BE2C (cell line): ENCODE results near the gene OR6T1. TPM values are rescaled to one million over a fixed set of nuclear protein-coding genes. Genes with fewer than 3 reads are reported as not detected.

Source experiments
- DNase-seq: peaks from one replicate; pipeline ENCODE4 v3.0.0-alpha.2; 2020
- H3K27me3 ChIP-seq: fragments of 250-450 bp; sonication (Bioruptor Pico); 2 replicates; pipeline ENCODE4 v1.5.1; 2020; ENCODE audit warnings: mild to moderate bottlenecking
- H3K36me3 ChIP-seq: fragments of 250-450 bp; sonication (Bioruptor Pico); 2 replicates; pipeline ENCODE4 v1.5.1; 2020; ENCODE audit warnings: mild to moderate bottlenecking
- H3K4me1 ChIP-seq: fragments of 250-450 bp; sonication (Bioruptor Pico); 2 replicates; pipeline ENCODE4 v1.5.1; 2020
- H3K4me3 ChIP-seq: 2 replicates; pipeline ENCODE4 v1.5.1; 2011; ENCODE audit warnings: low read depth, low read length
- H3K9me3 ChIP-seq: fragments of 250-450 bp; sonication (Bioruptor Pico); 2 replicates; pipeline ENCODE4 v1.5.1; 2020
- CTCF ChIP-seq: IDR thresholded peaks from 2 replicates; pipeline ENCODE4 v1.5.1; 2012; ENCODE audit warnings: mild to moderate bottlenecking, low read depth, low read length
- polyA plus RNA-seq: library from polyadenylated mRNA; unstranded; fragments of >200 nt; gene quantifications from one replicate; pipeline ENCODE4 v1.2.1, GENCODE V29; 2012; ENCODE audit warnings: low read depth, missing spikeins; ENCODE audit not compliant: insufficient read length, insufficient read depth

Gene OR6T1
- polyA plus RNA-seq, result not detected

GRCh38 chr11:123943738-123944137 is at the start of gene OR6T1:
OR6T1 (minus strand) TSS chr11:123943838; CDS start chr11:123943838, 0 bp downstream.
- no peak for TF ChIP-seq CTCF
- H3K4me3 ChIP-seq, result no peak within 1 kb of the TSS
- no peaks in the 10 kb centered on the region for H3K36me3 ChIP-seq

GRCh38 chr11:123979311-123979710 is 35.7 kb upstream of the OR6T1 start:
- Histone ChIP-seq H3K27me3 (no peaks in the 10 kb centered on the region), H3K36me3 (no peaks in the 10 kb centered on the region), H3K4me3 (no peak overlapping the region), H3K4me1 (no peaks in the 10 kb centered on the region), H3K9me3 (no peaks in the 10 kb centered on the region)
- TF ChIP-seq CTCF, result no peak
- DNase-seq, result no peak

More at GRCh38 chr11:123943738-123944137, at the start of gene OR6T1:
- Histone ChIP-seq H3K9me3 (no peaks in the 10 kb centered on the region), H3K4me1 (no peaks in the 10 kb centered on the region), H3K27me3 (no peaks in the 10 kb centered on the region)
- DNase-seq, result no peak

- H3K36me3 ChIP-seq, result no peaks in the 10 kb centered on the region
- H3K4me1 ChIP-seq, result no peaks in the 10 kb centered on the region
- H3K27me3 ChIP-seq, result no peaks in the 10 kb centered on the region
- no peak for DNase-seq
- H3K4me3 ChIP-seq, result no peak within 1 kb of the TSS
- no peak for TF ChIP-seq CTCF
- H3K9me3 ChIP-seq, result no peaks in the 10 kb centered on the region
Observed at GRCh38 chr11:123977731-123978347, 34.2 kb upstream of the OR6T1 start, which contains the start of gene OR10S1. OR10S1 (minus strand) TSS chr11:123977781; CDS start chr11:123977664, 117 bp downstream.

GRCh38 chr11:123976770-123977560 is 33.3 kb upstream of the OR6T1 start:
- no peaks in the 10 kb centered on the region for H3K9me3 ChIP-seq
- no peak for TF ChIP-seq CTCF
- no peak overlapping the region for H3K4me3 ChIP-seq
- H3K27me3 ChIP-seq, result no peaks in the 10 kb centered on the region
- no peak for DNase-seq
- H3K36me3 ChIP-seq, result no peaks in the 10 kb centered on the region
- no peaks in the 10 kb centered on the region for H3K4me1 ChIP-seq

GRCh38 chr11:123973816-123974215 is 30.2 kb upstream of the OR6T1 start:
- Histone ChIP-seq H3K36me3 (no peaks in the 10 kb centered on the region), H3K9me3 (no peaks in the 10 kb centered on the region)
- DNase-seq, result no peak

More at GRCh38 chr11:123973816-123974215, 30.2 kb upstream of the OR6T1 start:
- Histone ChIP-seq H3K4me3 (no peak overlapping the region), H3K27me3 (no peaks in the 10 kb centered on the region), H3K4me1 (no peaks in the 10 kb centered on the region)
- TF ChIP-seq CTCF, result no peak
